C4-2B (cell line): ENCODE results near the gene AFM.

Experiments
- CTCF ChIP-seq: fragments of 450-650 bp; conservative IDR thresholded peaks from 2 replicates; pipeline ENCODE4 v1.5.1; 2017; ENCODE audit warnings: mild to moderate bottlenecking
- ZFX ChIP-seq: fragments of 450-650 bp; IDR thresholded peaks from 2 replicates; pipeline ENCODE4 v1.6.1; 2017

- TF ChIP-seq CTCF (no peak), ZFX (no peak)
These were observed 39.3 kb upstream of the AFM start for GRCh38 chr4:73442275-73442674.
